HEK293 (cell line): ENCODE results near the gene RFLNA.

Source experiments
- CTCF ChIA-PET: fragments of 350-600 bp; formaldehyde crosslinking; extraction: SDS; loops from one replicate; lab custom pipeline; 2021; ENCODE audit warnings: antibody characterized with exemption; lab: Yijun Ruan, JAX
- POLR2A ChIA-PET: fragments of 300-600 bp; formaldehyde crosslinking; extraction: SDS; loops from one replicate; lab custom pipeline; 2020; ENCODE audit warnings: antibody characterized with exemption, inconsistent platforms; lab: Yijun Ruan, JAX
- H3K27ac ChIP-seq: fragments of 200-500 bp; sonication (Bioruptor generic); 2 replicates; pipeline ENCODE4 v1.5.1; 2014; ENCODE audit warnings: low read depth, low read length, control low read depth, inconsistent platforms; ENCODE audit errors: extremely low read depth
- H3K36me3 ChIP-seq, 2 experiments: fragments of 200-500 bp in 1 of 2; sonication (Bioruptor generic) in 1 of 2; 1 replicate in 1 of 2; 2 replicates in 1 of 2; pipeline ENCODE4 v1.5.1; 2014 to 2017; ENCODE audit warnings: inconsistent platforms in 2 of 2, low read length in 2 of 2; ENCODE audit not compliant: control insufficient read depth in 2 of 2, insufficient read depth in 1 of 2
- H3K4me1 ChIP-seq: fragments of 200-500 bp; sonication (Bioruptor generic); 2 replicates; pipeline ENCODE4 v1.5.1; 2014; ENCODE audit warnings: mild to moderate bottlenecking, low read length, inconsistent platforms; ENCODE audit not compliant: control insufficient read depth, insufficient read depth
- H3K4me3 ChIP-seq: 2 replicates; pipeline ENCODE4 v1.5.1; 2011; ENCODE audit warnings: low read depth, mild to moderate bottlenecking, control low read depth, low read length, moderate library complexity
- H3K9me3 ChIP-seq: fragments of 200-500 bp; sonication (Bioruptor generic); 2 replicates; pipeline ENCODE4 v1.5.1; 2014; ENCODE audit warnings: low read depth, low read length, inconsistent platforms; ENCODE audit not compliant: control insufficient read depth, insufficient read depth
- SALL2 ChIP-seq: fragments of 450-650 bp; formaldehyde crosslinking; IDR thresholded peaks from 2 replicates; pipeline ENCODE4 v1.5.0; 2017; ENCODE audit warnings: missing biosample characterization, mild to moderate bottlenecking, missing genetic modification characterization, borderline replicate concordance
- TSHZ1 ChIP-seq: fragments of 450-650 bp; formaldehyde crosslinking; IDR thresholded peaks from 2 replicates; pipeline ENCODE4 v1.5.1; 2016; ENCODE audit warnings: missing biosample characterization, missing genetic modification characterization, borderline replicate concordance
- ZBTB8A ChIP-seq: fragments of 450-650 bp; formaldehyde crosslinking; IDR thresholded peaks from 2 replicates; pipeline ENCODE4 v1.5.1; 2016; ENCODE audit warnings: missing biosample characterization, missing genetic modification characterization
- ZFHX2 ChIP-seq: fragments of 450-650 bp; formaldehyde crosslinking; conservative IDR thresholded peaks from 2 replicates; pipeline ENCODE4 v1.5.1; 2016; ENCODE audit warnings: missing biosample characterization, missing genetic modification characterization
- ZNF19 ChIP-seq: fragments of 450-650 bp; formaldehyde crosslinking; IDR thresholded peaks from 2 replicates; pipeline ENCODE4; 2016; ENCODE audit warnings: missing biosample characterization, missing genetic modification characterization, low read depth
- ZNF239 ChIP-seq: fragments of 450-650 bp; formaldehyde crosslinking; IDR thresholded peaks from 2 replicates; pipeline ENCODE4 v1.5.1; 2016; ENCODE audit warnings: missing biosample characterization, missing genetic modification characterization
- ZNF26 ChIP-seq: fragments of 450-650 bp; formaldehyde crosslinking; IDR thresholded peaks from 2 replicates; pipeline ENCODE4 v1.5.1; 2016; ENCODE audit warnings: missing biosample characterization, missing genetic modification characterization
- ZNF311 ChIP-seq: fragments of 450-650 bp; formaldehyde crosslinking; IDR thresholded peaks from 2 replicates; pipeline ENCODE4 v1.5.1; 2017; ENCODE audit warnings: missing biosample characterization, missing genetic modification characterization, borderline replicate concordance
- ZNF324 ChIP-seq: fragments of 450-650 bp; formaldehyde crosslinking; IDR thresholded peaks from 2 replicates; pipeline ENCODE4 v1.5.1; 2016; ENCODE audit warnings: missing biosample characterization, missing genetic modification characterization
- ZNF423 ChIP-seq: fragments of 450-650 bp; formaldehyde crosslinking; IDR thresholded peaks from 2 replicates; pipeline ENCODE4 v1.5.1; 2016; ENCODE audit warnings: missing biosample characterization, missing genetic modification characterization
- ZNF48 ChIP-seq: fragments of 450-650 bp; formaldehyde crosslinking; IDR thresholded peaks from 2 replicates; pipeline ENCODE4 v1.5.1; 2016; ENCODE audit warnings: missing biosample characterization, missing genetic modification characterization
- ZNF548 ChIP-seq: fragments of 450-650 bp; formaldehyde crosslinking; IDR thresholded peaks from 2 replicates; pipeline ENCODE4 v1.5.1; 2016; ENCODE audit warnings: missing biosample characterization, missing genetic modification characterization
- ZNF561 ChIP-seq: fragments of 450-650 bp; IDR thresholded peaks from 2 replicates; pipeline ENCODE4 v1.5.1; 2018; ENCODE audit warnings: missing biosample characterization, missing genetic modification characterization, borderline replicate concordance

RFLNA gene

GRCh38 chr12:124341645-124342069 lies 46.8 kb downstream of the RFLNA start:
- no peaks in the 10 kb centered on the region for H3K9me3 ChIP-seq
- ChIA-PET POLR2A (no interaction called here), CTCF (interaction anchor here (0.6 kb wide), 1 partner anchor 435 kb away, joined by 3 read pairs; no protein-coding TSS in a partner anchor)
- TF ChIP-seq ZBTB8A (tag by site-specific recombination) = no peak
- TF ChIP-seq ZNF26 (tag by site-specific recombination) = no peak
- no peak for TF ChIP-seq ZNF19 (tag by site-specific recombination)
- TF ChIP-seq ZNF423 (tag by site-specific recombination) = no peak
- peaks cover 4 to 66% of the 10 kb centered on the region in 2 experiments; a peak in 2 of 3 replicates for H3K36me3 ChIP-seq
- no peak overlapping the region for H3K4me3 ChIP-seq
- H3K27ac ChIP-seq = no peak overlapping the region
- H3K4me1 ChIP-seq = no peaks in the 10 kb centered on the region

GRCh38 chr12:124344022-124344421 lies 49.1 kb downstream of the RFLNA start:
- Histone ChIP-seq H3K27ac (no peak overlapping the region), H3K9me3 (no peaks in the 10 kb centered on the region), H3K4me1 (no peaks in the 10 kb centered on the region), H3K36me3 (peaks cover 7 to 77% of the 10 kb centered on the region in 2 experiments; a peak in 2 of 3 replicates), H3K4me3 (no peak overlapping the region)
- POLR2A ChIA-PET = interaction anchor here (0.6 kb wide), 1 partner anchor 51 kb away, joined by 4 read pairs; no protein-coding TSS in a partner anchor
- CTCF ChIA-PET = interaction anchor here (1.6 kb wide), 1 partner anchor 427 kb away, joined by 4 read pairs; no protein-coding TSS in a partner anchor
- no peak for TF ChIP-seq ZNF561 (tag by site-specific recombination)
- no peak for TF ChIP-seq ZNF19 (tag by site-specific recombination)
- no peak for TF ChIP-seq SALL2 (tag by site-specific recombination)
- no peak for TF ChIP-seq ZNF48
- no peak for TF ChIP-seq ZNF548 (tag by site-specific recombination)
- TF ChIP-seq ZNF239 (tag by site-specific recombination) = no peak
- no peak for TF ChIP-seq ZNF311 (tag by site-specific recombination)
- no peak for TF ChIP-seq ZNF324
- TF ChIP-seq, all 188 proteins: peak for 0

GRCh38 chr12:124344526-124344925 lies 49.6 kb downstream of the RFLNA start:
- ChIA-PET POLR2A (interaction anchor here (0.6 kb wide), 1 partner anchor 51 kb away, joined by 4 read pairs; no protein-coding TSS in a partner anchor), CTCF (interaction anchor here (1.6 kb wide), 1 partner anchor 426 kb away, joined by 4 read pairs; no protein-coding TSS in a partner anchor)
- Histone ChIP-seq H3K4me1 (no peaks in the 10 kb centered on the region), H3K36me3 (peaks cover 7 to 80% of the 10 kb centered on the region in 2 experiments; a peak in 2 of 3 replicates), H3K27ac (no peak overlapping the region), H3K4me3 (no peak overlapping the region), H3K9me3 (no peaks in the 10 kb centered on the region)
- peak; percentile 30; the same call in 1 of the 2 replicates for TF ChIP-seq ZFHX2 (tag by site-specific recombination)
- no peak for TF ChIP-seq TSHZ1 (tag by site-specific recombination)
